KMS-11 (cell line): ENCODE measurements around the gene MBL2.

Experiments used
- H2AFZ ChIP-seq: fragments of 200-600 bp; sonication (generic); 2 replicates; pipeline ENCODE4 v1.6.1; 2016; ENCODE audit warnings: antibody characterized with exemption, mixed run types, low read depth
- H3K27ac ChIP-seq: fragments of 200-600 bp; sonication (generic); 2 replicates; pipeline ENCODE4 v1.6.1; 2016; ENCODE audit warnings: mild to moderate bottlenecking, mixed run types
- H3K27me3 ChIP-seq: fragments of 200-600 bp; sonication (generic); 2 replicates; pipeline ENCODE4 v1.6.1; 2017; ENCODE audit warnings: mild to moderate bottlenecking, low read depth, mixed run types, moderate library complexity; ENCODE audit not compliant: insufficient read depth
- H3K36me3 ChIP-seq: fragments of 200-600 bp; sonication (generic); 2 replicates; pipeline ENCODE4 v1.6.1; 2017; ENCODE audit warnings: mild to moderate bottlenecking, mixed run types; ENCODE audit not compliant: insufficient read depth
- H3K4me1 ChIP-seq: fragments of 200-600 bp; sonication (generic); 2 replicates; pipeline ENCODE4 v1.6.1; 2016; ENCODE audit warnings: mild to moderate bottlenecking, low read depth, mixed run types; ENCODE audit not compliant: poor library complexity, severe bottlenecking
- H3K4me2 ChIP-seq: fragments of 200-600 bp; sonication (generic); 2 replicates; pipeline ENCODE4 v1.7.0; 2016; ENCODE audit warnings: mild to moderate bottlenecking, mixed run types
- H3K4me3 ChIP-seq: fragments of 200-600 bp; sonication (generic); IDR thresholded peaks from 2 replicates; pipeline ENCODE4 v1.6.1; 2017; ENCODE audit warnings: low read depth, low read length, mixed read lengths; ENCODE audit not compliant: insufficient read depth
- H3K79me2 ChIP-seq: fragments of 200-600 bp; sonication (generic); 2 replicates; pipeline ENCODE4 v1.6.1; 2016; ENCODE audit warnings: low read depth, mixed run types; ENCODE audit not compliant: insufficient read depth
- H3K9ac ChIP-seq: fragments of 200-600 bp; sonication (generic); 2 replicates; pipeline ENCODE4 v1.6.1; 2016; ENCODE audit warnings: mild to moderate bottlenecking, mixed run types
- H4K20me1 ChIP-seq: fragments of 200-600 bp; sonication (generic); 2 replicates; pipeline ENCODE4 v1.6.1; 2016; ENCODE audit warnings: mild to moderate bottlenecking, mixed run types; ENCODE audit not compliant: insufficient read depth
- TF ChIP-seq, protein P1 (sequence below): fragments of 200-600 bp; sonication (generic); conservative IDR thresholded peaks from 2 replicates; pipeline ENCODE4 v1.6.1; 2017; ENCODE audit warnings: low read depth, mild to moderate bottlenecking, antibody characterized with exemption, low read length, moderate library complexity, mixed read lengths

Gene MBL2

DNA sequence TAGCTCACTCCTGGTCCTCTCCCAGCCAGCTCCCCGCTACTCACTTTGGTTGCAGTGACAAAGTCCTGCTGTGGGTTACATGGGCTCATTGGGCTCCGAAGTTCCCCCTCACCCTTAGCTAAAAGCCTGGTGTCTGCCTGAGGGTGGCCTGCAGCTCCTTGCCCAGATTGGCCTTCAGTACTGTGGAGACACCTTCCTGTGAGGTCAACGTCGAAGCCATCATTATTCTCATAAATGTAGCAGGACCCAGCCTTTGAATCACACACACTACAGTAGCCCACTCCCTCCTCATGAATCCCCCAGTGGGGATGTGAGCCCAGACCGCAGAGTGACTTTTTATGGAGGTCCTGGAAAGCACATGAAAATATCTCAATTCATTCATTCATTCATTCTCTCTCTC is 10.5 kb downstream of the MBL2 start:
- TF ChIP-seq, protein P1, sequence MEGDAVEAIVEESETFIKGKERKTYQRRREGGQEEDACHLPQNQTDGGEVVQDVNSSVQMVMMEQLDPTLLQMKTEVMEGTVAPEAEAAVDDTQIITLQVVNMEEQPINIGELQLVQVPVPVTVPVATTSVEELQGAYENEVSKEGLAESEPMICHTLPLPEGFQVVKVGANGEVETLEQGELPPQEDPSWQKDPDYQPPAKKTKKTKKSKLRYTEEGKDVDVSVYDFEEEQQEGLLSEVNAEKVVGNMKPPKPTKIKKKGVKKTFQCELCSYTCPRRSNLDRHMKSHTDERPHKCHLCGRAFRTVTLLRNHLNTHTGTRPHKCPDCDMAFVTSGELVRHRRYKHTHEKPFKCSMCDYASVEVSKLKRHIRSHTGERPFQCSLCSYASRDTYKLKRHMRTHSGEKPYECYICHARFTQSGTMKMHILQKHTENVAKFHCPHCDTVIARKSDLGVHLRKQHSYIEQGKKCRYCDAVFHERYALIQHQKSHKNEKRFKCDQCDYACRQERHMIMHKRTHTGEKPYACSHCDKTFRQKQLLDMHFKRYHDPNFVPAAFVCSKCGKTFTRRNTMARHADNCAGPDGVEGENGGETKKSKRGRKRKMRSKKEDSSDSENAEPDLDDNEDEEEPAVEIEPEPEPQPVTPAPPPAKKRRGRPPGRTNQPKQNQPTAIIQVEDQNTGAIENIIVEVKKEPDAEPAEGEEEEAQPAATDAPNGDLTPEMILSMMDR: no peak
- Histone ChIP-seq H3K27ac (no peak overlapping the region), H3K9ac (no peak overlapping the region), H3K4me1 (no peaks in the 10 kb centered on the region), H2AFZ (no peak overlapping the region), H3K4me3 (no peak overlapping the region), H3K27me3 (no peaks in the 10 kb centered on the region), H3K4me2 (no peak overlapping the region), H4K20me1 (no peaks in the 10 kb centered on the region), H3K79me2 (no peaks in the 10 kb centered on the region), H3K36me3 (no peaks in the 10 kb centered on the region; the same call in 1 of the 2 replicates)

GRCh38 chr10:52759154-52759553 is 13.4 kb downstream of the MBL2 start:
- H3K27ac ChIP-seq: no peak overlapping the region
- no peaks in the 10 kb centered on the region; the same call in 1 of the 2 replicates for H3K36me3 ChIP-seq
- no peaks in the 10 kb centered on the region for H3K27me3 ChIP-seq
- H4K20me1 ChIP-seq: no peaks in the 10 kb centered on the region
- no peak overlapping the region for H3K4me3 ChIP-seq
- H3K4me2 ChIP-seq: no peak overlapping the region
- H3K4me1 ChIP-seq: peaks cover 17% of the 10 kb centered on the region
- H3K79me2 ChIP-seq: no peaks in the 10 kb centered on the region
- no peak overlapping the region for H2AFZ ChIP-seq
- TF ChIP-seq, protein P1: no peak
- no peak overlapping the region for H3K9ac ChIP-seq

DNA sequence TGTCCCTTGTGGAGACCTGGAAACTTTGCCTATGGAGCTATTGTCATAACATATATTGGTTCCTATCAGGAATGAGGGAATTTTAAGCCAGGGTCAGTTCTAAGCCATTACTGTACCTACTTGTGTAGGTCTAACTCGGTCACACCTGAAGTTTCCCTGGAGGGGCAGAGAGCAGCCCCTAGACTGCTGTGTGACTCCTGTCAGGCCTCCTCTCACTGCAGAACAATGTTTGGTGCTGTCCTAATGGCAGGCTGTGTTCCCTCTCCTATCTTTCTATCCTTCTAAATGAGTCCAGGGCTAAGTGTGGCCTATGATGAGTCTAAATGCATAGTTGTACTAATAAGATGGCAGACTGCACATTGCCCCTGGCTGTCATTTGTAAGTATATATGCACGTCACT is 14.2 kb downstream of the MBL2 start:
- no peak overlapping the region for H3K4me2 ChIP-seq
- H3K4me3 ChIP-seq: no peak overlapping the region
- H3K27ac ChIP-seq: no peak overlapping the region
- H4K20me1 ChIP-seq: no peaks in the 10 kb centered on the region
- H3K79me2 ChIP-seq: no peaks in the 10 kb centered on the region
- H3K36me3 ChIP-seq: no peaks in the 10 kb centered on the region
- TF ChIP-seq, protein P1: no peak
- H3K9ac ChIP-seq: no peak overlapping the region
- H3K4me1 ChIP-seq: peaks cover 18% of the 10 kb centered on the region
- no peaks in the 10 kb centered on the region for H3K27me3 ChIP-seq
- H2AFZ ChIP-seq: no peak overlapping the region

DNA sequence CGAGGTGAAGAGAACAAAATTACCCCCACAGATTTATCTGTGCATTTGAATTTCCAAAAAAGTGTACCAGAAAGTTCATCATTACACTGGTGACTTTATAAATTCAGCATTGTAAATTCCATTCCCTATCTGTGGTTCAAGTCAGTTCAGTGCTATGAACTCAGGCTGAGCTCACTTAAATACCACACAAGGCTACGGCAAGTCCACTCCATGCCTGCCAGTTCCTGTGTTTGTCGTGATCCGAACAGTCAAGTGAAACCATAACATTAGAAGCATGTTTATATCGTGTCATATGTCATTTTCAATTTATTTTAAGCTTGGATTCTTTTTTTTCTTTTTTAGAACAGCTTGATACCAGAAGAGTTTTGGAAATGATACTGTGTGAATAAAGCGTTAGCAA is 14.8 kb downstream of the MBL2 start:
- Histone ChIP-seq H3K27me3 (no peaks in the 10 kb centered on the region), H3K4me3 (no peak overlapping the region), H3K27ac (no peak overlapping the region), H3K9ac (no peak overlapping the region), H3K79me2 (no peaks in the 10 kb centered on the region), H3K4me1 (peaks cover 18% of the 10 kb centered on the region), H3K4me2 (no peak overlapping the region), H3K36me3 (no peaks in the 10 kb centered on the region), H2AFZ (no peak overlapping the region), H4K20me1 (no peaks in the 10 kb centered on the region)
- TF ChIP-seq, protein P1: no peak
